NCI-H1436 treated with DMSO at 0.1 percent for 48 hours (cell line): ENCODE data around the gene MYBPC1.
"Not testable (repeated sequence)": the region's sequence is repeated elsewhere in the genome, so short reads cannot be mapped to it uniquely, and the experiment has no call there.

Source experiments
- DNase-seq: peaks from one replicate; lab custom pipeline; 2025; lab: John Stamatoyannopoulos, UW

Gene MYBPC1

DNA sequence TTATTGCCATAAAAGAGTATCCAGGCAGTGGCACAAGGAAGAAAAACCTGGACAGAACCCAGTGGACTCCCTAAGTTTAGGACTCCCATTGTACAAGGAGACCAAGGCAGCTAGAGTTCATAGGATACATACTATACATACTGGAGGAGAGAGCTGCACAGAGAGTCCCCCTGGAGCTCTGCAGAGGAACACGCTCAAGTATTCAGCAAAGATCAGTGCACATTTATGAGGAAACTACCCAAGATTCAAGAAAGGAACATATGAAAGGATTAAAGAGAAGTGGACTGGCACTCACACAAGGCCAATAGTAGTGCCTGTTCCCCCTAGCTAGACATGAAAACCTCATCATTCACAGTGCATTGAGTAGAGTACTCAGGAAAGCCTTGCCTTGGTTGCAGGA lies 59.7 kb downstream of the MYBPC1 start:
- DNase-seq: no peak

- no peak for DNase-seq
Measured at GRCh38 chr12:101655393-101655792, 60.6 kb downstream of the MYBPC1 start.

- DNase-seq: not testable (repeated sequence)
Measured at GRCh38 chr12:101660662-101661061, 65.9 kb downstream of the MYBPC1 start.

DNA sequence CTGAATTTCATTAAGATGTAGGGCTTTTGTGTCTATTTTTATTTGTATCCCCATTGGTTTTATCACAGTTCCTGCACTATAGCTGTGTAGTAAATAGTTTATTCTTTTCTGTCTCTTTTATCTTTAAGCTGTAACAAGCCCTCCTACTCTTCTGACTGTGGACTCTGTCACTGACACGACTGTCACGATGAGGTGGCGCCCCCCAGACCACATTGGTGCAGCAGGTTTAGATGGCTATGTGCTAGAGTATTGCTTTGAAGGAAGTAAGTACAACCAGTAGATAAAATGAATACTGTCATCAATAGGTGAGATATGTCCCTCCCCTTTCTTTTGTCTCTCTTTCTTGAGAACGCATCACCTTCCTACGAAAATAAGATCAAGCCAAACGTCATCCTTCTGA lies 68.5 kb downstream of the MYBPC1 start:
- DNase-seq: no peak

GRCh38 chr12:101664992-101665391 lies 70.2 kb downstream of the MYBPC1 start:
- no peak for DNase-seq

- no peak for DNase-seq
Measured at GRCh38 chr12:101666052-101666728, 71.4 kb downstream of the MYBPC1 start.

DNA sequence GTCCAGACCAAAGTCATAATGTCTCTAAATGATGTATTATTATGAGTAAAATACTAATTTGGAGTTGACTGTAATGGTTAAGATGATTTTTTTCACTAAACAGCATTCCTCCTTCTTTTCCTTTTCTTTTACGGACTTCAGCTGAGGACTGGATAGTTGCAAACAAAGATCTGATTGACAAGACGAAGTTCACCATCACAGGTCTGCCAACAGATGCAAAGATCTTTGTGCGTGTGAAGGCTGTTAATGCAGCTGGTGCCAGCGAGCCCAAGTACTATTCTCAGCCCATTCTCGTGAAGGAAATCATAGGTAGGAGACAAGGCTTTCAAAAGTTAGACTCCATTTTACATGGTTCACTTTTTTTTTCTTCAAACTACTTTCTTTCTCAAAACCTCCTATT lies 72.8 kb downstream of the MYBPC1 start:
- no peak for DNase-seq

DNA sequence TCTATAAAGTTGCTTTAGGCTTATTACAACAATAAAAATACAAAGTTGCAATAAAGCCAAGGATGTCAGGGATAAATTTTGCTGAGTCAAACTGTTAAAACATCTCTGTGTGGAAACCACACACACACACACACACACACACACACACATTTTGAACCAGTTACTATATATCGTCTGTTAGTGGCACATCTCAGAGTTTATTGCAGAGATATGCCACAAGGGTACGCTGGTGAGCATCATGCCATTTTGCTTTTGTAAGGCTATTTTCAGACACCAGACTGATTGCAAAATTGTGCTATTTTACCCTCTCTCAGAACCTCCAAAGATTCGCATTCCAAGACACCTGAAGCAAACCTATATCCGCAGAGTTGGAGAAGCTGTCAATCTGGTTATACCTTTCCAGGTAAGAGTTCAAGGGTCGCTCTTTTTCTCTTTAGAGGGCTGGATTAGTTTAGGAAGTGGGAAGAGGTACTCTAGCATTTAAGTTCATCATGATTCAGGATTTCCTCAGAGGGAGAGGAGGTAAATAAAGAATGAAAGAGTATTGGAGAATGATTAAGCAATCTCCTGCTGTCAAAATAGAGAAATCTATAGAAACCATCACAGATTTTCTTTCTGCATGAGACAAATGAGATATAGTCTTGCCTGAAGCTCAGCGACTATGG lies 75.4 kb downstream of the MYBPC1 start:
- no peak for DNase-seq

GRCh38 chr12:101671157-101671791 lies 76.5 kb downstream of the MYBPC1 start:
- no peak for DNase-seq

- no peak for DNase-seq
Measured at GRCh38 chr12:101671833-101672232, 77.1 kb downstream of the MYBPC1 start.

DNA sequence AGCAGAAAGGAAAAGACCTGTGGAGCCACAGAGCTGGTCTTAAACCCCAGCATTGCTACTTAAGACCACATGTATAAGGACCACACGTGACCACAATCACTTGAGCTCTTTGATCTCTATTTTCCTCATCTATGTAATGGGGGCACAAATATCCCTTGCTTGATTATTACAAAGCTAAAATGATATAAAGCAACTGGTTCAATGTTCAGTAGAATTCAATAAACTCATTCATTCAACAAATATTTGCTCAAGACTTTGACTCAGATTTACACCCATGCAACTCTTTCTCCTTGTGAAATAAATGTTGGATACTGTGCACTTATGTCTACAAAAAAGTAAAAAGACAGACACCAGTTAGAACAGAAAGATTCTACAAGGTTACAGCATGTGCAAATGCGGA lies 80.8 kb downstream of the MYBPC1 start:
- DNase-seq: no peak

GRCh38 chr12:101676497-101676896 lies 81.7 kb downstream of the MYBPC1 start:
- not testable (repeated sequence) for DNase-seq

DNA sequence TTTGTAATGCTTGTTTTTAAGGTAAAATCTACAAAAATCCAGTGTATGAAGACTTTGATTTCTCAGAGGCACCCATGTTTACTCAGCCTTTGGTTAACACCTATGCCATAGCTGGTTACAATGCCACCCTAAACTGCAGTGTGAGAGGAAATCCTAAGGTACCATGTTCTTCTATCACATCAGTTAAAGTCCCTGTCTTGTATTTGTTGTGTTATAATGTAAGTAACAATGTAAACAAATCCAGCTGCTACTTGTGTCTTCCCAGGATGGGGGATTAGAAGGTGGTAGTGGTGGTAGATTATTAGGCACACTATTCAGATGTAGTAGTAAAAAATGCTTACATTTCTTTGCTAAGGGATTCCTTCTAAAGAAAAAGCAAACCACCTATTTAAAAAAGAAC lies 83.3 kb downstream of the MYBPC1 start:
- DNase-seq: no peak

- no peak for DNase-seq
Measured at GRCh38 chr12:101680240-101680639, 85.5 kb downstream of the MYBPC1 start.

- DNase-seq: no peak
Measured at GRCh38 chr12:101680647-101681046, 85.9 kb downstream of the MYBPC1 start.

DNA sequence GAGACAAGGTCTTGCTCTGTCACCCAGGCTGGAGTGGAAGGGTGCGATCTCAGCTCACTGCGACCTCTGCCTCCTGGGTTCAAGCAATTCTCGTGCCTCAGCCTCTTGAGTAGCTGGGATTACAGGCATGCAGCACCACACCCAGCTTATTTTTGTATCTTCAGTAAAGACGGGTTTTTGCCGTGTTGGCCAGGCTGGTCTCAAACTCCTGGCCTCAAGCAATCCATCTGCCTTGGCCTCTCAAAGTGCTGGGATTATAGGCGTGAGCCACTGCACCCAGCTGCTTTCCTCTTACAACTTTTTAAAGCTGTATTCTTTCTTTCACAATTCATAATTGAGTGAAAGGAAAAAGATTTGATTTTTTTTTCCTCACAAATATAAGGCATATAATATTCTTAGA lies 86.9 kb downstream of the MYBPC1 start:
- not testable (repeated sequence) for DNase-seq

GRCh38 chr12:101685092-101685491 lies 90.3 kb downstream of the MYBPC1 start:
- no peak for DNase-seq

DNA sequence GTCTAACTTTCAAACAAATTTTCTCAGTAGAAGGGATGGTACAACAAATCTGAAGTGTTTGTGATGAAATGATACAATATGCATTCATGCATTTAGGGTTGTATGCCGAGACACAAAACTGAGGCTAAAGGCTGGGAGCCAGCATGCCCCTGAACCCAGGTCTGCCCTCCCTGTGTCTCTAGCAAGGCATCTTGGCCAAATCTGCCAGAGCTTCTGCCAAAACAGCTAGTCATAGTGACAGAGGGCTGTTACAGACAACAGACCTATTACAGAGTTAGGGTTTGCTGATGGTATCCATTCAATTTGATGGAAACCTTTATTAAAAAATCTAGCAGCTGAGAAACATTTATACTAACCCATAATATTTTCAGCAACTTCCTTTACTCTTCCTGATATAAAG lies 91.4 kb downstream of the MYBPC1 start:
- DNase-seq: no peak

DNA sequence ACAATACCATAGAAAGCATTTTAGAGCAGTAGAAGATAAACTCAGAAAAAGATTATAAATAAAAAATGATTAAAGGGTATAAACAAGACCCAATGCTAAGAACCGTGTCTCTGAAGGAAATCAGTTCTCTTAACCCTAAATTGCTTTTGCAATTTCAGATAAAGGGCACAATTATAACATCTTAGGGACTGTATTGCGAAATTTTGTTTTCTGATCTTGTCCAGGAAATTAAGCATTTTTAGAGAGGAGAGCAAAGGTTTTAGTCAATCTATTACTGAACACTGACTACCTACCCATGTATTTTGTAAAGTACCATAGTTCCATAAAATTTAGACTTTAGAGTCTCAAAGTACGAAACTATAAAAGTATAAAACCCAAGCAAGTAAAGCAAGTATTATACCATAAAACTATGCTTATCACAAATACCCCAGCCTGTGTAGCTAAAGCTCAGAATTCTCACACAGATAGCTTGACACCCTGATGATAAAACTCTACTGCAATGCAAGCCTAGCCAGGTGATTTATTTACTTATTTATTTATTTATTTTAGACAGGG lies 95.8 kb downstream of the MYBPC1 start:
- no peak for DNase-seq

DNA sequence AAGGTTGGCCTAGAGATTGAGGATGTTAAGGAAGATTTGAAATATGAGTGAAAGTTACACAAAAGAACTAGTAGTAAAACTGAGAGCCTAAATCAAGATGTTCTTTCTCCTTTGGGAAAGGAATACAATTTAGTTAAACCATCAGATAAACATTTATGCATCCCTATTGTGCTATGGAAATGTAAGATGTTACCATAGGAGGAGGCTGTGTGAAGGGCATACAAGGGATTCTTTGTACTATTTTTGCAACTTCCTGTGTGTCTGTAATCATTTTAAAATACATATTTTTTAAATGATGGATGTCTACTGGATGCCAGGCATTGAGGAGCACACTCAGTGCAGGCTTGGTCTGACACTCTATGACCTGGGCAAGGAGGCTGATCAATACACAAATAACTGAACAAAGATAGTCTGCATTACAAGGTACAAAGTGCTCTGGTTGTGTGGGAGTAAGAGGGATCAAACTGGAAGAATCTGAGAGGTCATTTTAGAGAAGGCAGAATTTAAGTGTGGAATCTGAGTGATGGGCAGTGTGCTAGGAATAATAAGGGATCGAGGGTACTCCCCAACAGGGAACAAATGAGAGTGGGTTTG lies 96.8 kb downstream of the MYBPC1 start:
- DNase-seq: no peak

DNA sequence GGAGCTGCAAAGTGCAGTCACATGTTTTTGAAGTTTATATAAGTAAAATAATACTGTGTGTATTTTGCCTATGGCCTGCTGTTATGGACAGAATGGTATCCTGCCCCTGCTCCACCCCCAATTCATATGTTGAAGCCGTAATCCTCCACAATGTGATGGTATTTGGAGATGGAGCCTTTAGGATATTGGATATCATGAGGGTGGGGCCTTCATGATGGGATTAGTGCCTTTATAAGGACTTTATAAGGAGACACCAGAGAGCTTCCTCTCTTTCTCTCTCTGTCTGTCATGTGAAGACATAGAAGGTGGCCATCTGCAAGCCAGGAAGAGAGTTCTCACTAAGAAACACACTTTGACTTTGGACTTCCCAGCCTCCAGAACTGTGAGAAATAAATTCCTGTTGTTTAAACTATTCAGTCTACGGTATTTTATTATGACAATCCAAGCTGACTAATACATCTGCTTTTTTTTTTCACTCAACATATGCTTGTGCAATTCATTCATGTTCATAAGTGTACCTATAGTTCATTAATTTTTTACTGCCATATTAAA lies 99.6 kb downstream of the MYBPC1 start:
- no peak for DNase-seq

GRCh38 chr12:101694986-101695385 lies 100.2 kb downstream of the MYBPC1 start:
- no peak for DNase-seq
